Measurements from ENCODE around the gene UNC119B. TPM values are rescaled to one million over a fixed set of nuclear protein-coding genes. Genes with fewer than 3 reads are reported as not detected.

Gene UNC119B
- total and polyA plus RNA-seq, 4 donors, result 3.8 to 24.8 (median 11.8) TPM

DNA sequence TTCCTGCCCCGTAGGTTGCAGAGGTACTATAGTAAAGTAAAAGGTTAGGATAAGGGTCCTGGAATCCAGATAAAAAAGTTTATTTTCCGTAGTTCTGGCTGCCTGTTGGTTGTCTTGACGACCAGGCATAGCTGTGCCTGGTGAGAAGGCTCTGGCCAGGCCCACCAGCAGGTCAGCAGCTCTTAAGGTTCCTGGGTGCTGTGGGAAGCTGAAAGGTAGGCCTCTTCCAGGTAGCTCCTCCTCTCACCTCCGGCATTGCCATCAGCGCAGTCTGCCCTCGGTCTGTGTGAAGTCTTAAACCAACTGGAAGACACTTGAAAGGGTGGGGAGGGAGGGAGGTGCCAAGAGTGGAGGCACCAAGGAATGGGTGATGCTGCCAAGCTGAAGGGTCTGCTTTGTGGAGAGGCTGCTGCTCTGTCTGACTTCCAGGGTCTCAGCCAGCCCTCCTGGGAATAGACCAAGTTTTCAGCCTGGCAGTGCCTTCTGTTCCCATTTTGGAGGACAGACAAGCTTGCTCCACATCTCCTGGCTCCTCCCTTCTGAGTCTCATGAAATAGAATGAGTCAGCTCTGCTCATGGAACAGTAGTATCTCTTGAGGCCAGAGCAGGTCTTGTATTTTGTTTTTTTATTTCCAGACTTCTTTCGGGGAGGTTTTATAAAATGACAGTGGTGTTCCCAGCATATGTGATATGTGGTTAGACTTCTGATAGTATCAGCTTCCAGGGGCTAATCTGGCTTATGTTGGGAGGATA lies 10.2 kb downstream of the UNC119B start:
- DNase-seq (ENCODE audit: low spot score), result no peak
- WGBS, result 64% methylated on average over 7 of the region's 7 CpGs
- no peaks in the 10 kb centered on the region for H3K27me3 ChIP-seq (ENCODE audit: control insufficient read depth in 4 of 4, insufficient read depth in 4 of 4, low read length in 3 of 4)
- peaks cover 6 to 52% (median 38%) of the 10 kb centered on the region in 4 donors for H3K4me1 ChIP-seq (ENCODE audit: control insufficient read depth in 4 of 4, insufficient read depth in 4 of 4, low read length in 3 of 4)
- no peaks in the 10 kb centered on the region for H3K9me3 ChIP-seq (ENCODE audit: control insufficient read depth in 4 of 4, low read length in 3 of 4)
- peak overlapping the region; percentile 64 to 65 for H3K27ac ChIP-seq (ENCODE audit: low read depth in 1 of 2, low read length in 2 of 2)
- H3K4me3 ChIP-seq (ENCODE audit: low read depth in 1 of 3, low read length in 3 of 3), result no peak overlapping the region
- H3K36me3 ChIP-seq (ENCODE audit: control insufficient read depth in 4 of 4, insufficient read depth in 3 of 4, low read depth in 1 of 4, low read length in 3 of 4), result peaks cover 3 to 29% (median 16%) of the 10 kb centered on the region in 4 donors
- no peak overlapping the region for H3K9ac ChIP-seq (ENCODE audit: low read depth in 1 of 2, low read length in 2 of 2)
- no peak for TF ChIP-seq NR2F2 (IDR thresholded peaks at IDR 0.05)
- TF ChIP-seq JUND (IDR thresholded peaks at IDR 0.05), result no peak
- TF ChIP-seq, protein P1, sequence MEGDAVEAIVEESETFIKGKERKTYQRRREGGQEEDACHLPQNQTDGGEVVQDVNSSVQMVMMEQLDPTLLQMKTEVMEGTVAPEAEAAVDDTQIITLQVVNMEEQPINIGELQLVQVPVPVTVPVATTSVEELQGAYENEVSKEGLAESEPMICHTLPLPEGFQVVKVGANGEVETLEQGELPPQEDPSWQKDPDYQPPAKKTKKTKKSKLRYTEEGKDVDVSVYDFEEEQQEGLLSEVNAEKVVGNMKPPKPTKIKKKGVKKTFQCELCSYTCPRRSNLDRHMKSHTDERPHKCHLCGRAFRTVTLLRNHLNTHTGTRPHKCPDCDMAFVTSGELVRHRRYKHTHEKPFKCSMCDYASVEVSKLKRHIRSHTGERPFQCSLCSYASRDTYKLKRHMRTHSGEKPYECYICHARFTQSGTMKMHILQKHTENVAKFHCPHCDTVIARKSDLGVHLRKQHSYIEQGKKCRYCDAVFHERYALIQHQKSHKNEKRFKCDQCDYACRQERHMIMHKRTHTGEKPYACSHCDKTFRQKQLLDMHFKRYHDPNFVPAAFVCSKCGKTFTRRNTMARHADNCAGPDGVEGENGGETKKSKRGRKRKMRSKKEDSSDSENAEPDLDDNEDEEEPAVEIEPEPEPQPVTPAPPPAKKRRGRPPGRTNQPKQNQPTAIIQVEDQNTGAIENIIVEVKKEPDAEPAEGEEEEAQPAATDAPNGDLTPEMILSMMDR (IDR thresholded peaks at IDR 0.05; ENCODE audit: low read depth, low read length, missing input control), result no peak
- TF ChIP-seq, protein P2, sequence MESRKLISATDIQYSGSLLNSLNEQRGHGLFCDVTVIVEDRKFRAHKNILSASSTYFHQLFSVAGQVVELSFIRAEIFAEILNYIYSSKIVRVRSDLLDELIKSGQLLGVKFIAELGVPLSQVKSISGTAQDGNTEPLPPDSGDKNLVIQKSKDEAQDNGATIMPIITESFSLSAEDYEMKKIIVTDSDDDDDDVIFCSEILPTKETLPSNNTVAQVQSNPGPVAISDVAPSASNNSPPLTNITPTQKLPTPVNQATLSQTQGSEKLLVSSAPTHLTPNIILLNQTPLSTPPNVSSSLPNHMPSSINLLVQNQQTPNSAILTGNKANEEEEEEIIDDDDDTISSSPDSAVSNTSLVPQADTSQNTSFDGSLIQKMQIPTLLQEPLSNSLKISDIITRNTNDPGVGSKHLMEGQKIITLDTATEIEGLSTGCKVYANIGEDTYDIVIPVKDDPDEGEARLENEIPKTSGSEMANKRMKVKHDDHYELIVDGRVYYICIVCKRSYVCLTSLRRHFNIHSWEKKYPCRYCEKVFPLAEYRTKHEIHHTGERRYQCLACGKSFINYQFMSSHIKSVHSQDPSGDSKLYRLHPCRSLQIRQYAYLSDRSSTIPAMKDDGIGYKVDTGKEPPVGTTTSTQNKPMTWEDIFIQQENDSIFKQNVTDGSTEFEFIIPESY (IDR thresholded peaks at IDR 0.05), result no peak
- TF ChIP-seq, protein P3, sequence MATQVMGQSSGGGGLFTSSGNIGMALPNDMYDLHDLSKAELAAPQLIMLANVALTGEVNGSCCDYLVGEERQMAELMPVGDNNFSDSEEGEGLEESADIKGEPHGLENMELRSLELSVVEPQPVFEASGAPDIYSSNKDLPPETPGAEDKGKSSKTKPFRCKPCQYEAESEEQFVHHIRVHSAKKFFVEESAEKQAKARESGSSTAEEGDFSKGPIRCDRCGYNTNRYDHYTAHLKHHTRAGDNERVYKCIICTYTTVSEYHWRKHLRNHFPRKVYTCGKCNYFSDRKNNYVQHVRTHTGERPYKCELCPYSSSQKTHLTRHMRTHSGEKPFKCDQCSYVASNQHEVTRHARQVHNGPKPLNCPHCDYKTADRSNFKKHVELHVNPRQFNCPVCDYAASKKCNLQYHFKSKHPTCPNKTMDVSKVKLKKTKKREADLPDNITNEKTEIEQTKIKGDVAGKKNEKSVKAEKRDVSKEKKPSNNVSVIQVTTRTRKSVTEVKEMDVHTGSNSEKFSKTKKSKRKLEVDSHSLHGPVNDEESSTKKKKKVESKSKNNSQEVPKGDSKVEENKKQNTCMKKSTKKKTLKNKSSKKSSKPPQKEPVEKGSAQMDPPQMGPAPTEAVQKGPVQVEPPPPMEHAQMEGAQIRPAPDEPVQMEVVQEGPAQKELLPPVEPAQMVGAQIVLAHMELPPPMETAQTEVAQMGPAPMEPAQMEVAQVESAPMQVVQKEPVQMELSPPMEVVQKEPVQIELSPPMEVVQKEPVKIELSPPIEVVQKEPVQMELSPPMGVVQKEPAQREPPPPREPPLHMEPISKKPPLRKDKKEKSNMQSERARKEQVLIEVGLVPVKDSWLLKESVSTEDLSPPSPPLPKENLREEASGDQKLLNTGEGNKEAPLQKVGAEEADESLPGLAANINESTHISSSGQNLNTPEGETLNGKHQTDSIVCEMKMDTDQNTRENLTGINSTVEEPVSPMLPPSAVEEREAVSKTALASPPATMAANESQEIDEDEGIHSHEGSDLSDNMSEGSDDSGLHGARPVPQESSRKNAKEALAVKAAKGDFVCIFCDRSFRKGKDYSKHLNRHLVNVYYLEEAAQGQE (IDR thresholded peaks at IDR 0.05), result no peak
- TF ChIP-seq SP1 (IDR thresholded peaks at IDR 0.05), result no peak
- TF ChIP-seq HNF4G (IDR thresholded peaks at IDR 0.05), result no peak

DNA sequence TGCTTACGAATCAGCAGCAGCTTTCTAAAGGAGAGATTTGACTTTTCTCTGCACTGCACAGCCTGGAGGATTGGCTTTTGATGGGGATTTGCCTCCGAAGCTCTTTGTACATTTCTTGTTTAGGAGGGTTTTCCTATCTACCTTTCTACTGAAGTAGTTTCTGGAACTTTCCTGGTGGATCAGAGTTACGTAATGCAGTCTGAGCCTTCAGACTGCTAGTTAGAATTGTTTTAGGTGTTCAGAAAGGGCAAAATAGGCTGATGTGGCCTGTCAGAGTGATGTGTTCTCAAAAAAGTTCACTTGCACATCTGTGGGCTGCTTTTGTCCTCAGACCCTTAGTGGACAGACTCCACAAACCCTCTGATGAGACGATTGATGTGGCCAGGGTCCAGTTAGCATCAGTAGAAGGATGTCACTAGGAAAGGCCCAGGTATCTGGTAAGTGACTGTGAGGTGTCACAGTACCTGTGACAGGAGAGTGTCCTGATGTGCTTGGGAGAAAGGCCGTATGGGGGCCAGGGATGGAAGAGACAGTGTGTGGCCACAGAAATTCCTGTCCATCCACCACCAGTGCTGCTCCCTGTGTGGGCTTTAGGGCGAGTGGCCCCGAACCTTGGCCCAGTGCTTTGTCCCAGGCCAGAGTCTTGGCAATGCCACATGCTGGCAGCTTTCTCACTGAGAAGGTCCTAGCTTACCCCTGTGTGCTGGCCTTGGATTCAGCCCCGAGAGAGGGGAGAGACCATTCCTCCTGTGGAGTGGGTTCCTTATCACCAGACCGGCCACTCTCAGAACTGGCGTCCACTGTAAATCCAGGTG lies 10.9 kb downstream of the UNC119B start:
- Histone ChIP-seq H3K9ac (ENCODE audit: low read depth in 1 of 2, low read length in 2 of 2) (no peak overlapping the region), H3K36me3 (ENCODE audit: control insufficient read depth in 4 of 4, insufficient read depth in 3 of 4, low read depth in 1 of 4, low read length in 3 of 4) (peaks cover 3 to 28% (median 15%) of the 10 kb centered on the region in 4 donors), H3K27me3 (ENCODE audit: control insufficient read depth in 4 of 4, insufficient read depth in 4 of 4, low read length in 3 of 4) (no peaks in the 10 kb centered on the region), H3K9me3 (ENCODE audit: control insufficient read depth in 4 of 4, low read length in 3 of 4) (no peaks in the 10 kb centered on the region), H3K4me1 (ENCODE audit: control insufficient read depth in 4 of 4, insufficient read depth in 4 of 4, low read length in 3 of 4) (peaks cover 6 to 55% (median 41%) of the 10 kb centered on the region in 4 donors), H3K4me3 (ENCODE audit: low read depth in 1 of 3, low read length in 3 of 3) (no peak overlapping the region), H3K27ac (ENCODE audit: low read depth in 1 of 2, low read length in 2 of 2) (peak overlapping the region; percentile 5 to 41)
- TF ChIP-seq TAF1 (conservative IDR thresholded peaks at IDR 0.05), result no peak
- TF ChIP-seq, protein P3 (IDR thresholded peaks at IDR 0.05), result no peak
- TF ChIP-seq, protein P2 (IDR thresholded peaks at IDR 0.05), result no peak
- whole genome bisulfite sequencing, result 91% methylated on average over 10 of the region's 10 CpGs
- DNase-seq (ENCODE audit: low spot score), result no peak

Data from liver (tissue), 9 donors.